H1 (cell line): Measurements from ENCODE around the gene ARG2. TPM values are rescaled to one million over a fixed set of nuclear protein-coding genes. Genes with fewer than 3 reads are reported as not detected.

ENCODE experiments used
- ASH2L ChIP-seq: fragments of 200-600, 300-600 bp; sonication (generic); IDR thresholded peaks from one replicate; pipeline ENCODE4 v1.7.1; 2017; ENCODE audit warnings: low read length
- HDAC2 ChIP-seq, 2 experiments: fragments of 300-600 bp in 1 of 2; sonication (generic) in 1 of 2; IDR thresholded peaks; 2 replicates each; pipeline ENCODE4 v1.6.1; 2011 to 2012; ENCODE audit warnings: low read depth in 2 of 2, low read length in 2 of 2, mild to moderate bottlenecking in 2 of 2, moderate library complexity in 2 of 2, borderline replicate concordance in 1 of 2, inconsistent platforms in 1 of 2
- KDM4A ChIP-seq: IDR thresholded peaks from one replicate; pipeline ENCODE4 v1.7.1; 2012; ENCODE audit warnings: low read depth, mild to moderate bottlenecking, moderate library complexity, low read length, inconsistent platforms; ENCODE audit not compliant: severe bottlenecking
- NRF1 ChIP-seq: IDR thresholded peaks from 2 replicates; pipeline ENCODE4 v1.6.1; 2011; ENCODE audit warnings: mild to moderate bottlenecking, low read depth, low read length, improper control_type of control experiment
- POLR2AphosphoS5 ChIP-seq: IDR thresholded peaks from 2 replicates; pipeline ENCODE4 v1.6.1; 2011; ENCODE audit warnings: low read depth, low read length
- RAD21 ChIP-seq, 2 experiments: IDR thresholded peaks in 1 of 2; conservative IDR thresholded peaks in 1 of 2; 2 replicates each; pipeline ENCODE4 v1.6.1; 2011; ENCODE audit warnings: low read depth in 2 of 2, low read length in 2 of 2, improper control_type of control experiment in 1 of 2, inconsistent platforms in 1 of 2, mild to moderate bottlenecking in 1 of 2, moderate library complexity in 1 of 2
- SIN3A ChIP-seq, 2 experiments: IDR thresholded peaks in 1 of 2; conservative IDR thresholded peaks in 1 of 2; 2 replicates each; pipeline ENCODE4 v1.6.1; 2011 to 2012; ENCODE audit warnings: low read length in 2 of 2, improper control_type of control experiment in 1 of 2, low read depth in 1 of 2, mild to moderate bottlenecking in 1 of 2
- SRF ChIP-seq: IDR thresholded peaks from 2 replicates; pipeline ENCODE4 v1.6.1; 2011; ENCODE audit warnings: mild to moderate bottlenecking, low read depth, low read length, moderate library complexity
- TBP ChIP-seq: IDR thresholded peaks from 2 replicates; pipeline ENCODE4 v1.6.1; 2011; ENCODE audit warnings: low read depth, low read length, improper control_type of control experiment
- polyA plus RNA-seq, 7 experiments: library from polyadenylated mRNA; depleted of rRNA in 3 of 7; stranded (reverse) in 5 of 7; unstranded in 2 of 7; fragments of >200 nt in 5 of 7; fragments of 200-250 nt in 2 of 7; gene quantifications; 1 replicate in 5 of 7; 2 replicates in 1 of 7; 4 replicates in 1 of 7; pipeline versions ENCODE4 v1.2.1 to v1.2.3, GENCODE V29; 2011 to 2013; ENCODE audit warnings: missing spikeins in 2 of 7, mixed read lengths in 2 of 7
- total RNA-seq: library from RNA; stranded (reverse); fragmentation: NEBNext Ultra II Directional; extraction: Animal tissue kit (Norgen Biotek cat#: 25700); gene quantifications from 2 replicates; pipeline ENCODE4 v1.2.1, GENCODE V29; 2021
- TF ChIP-seq, protein P1 (sequence below): IDR thresholded peaks from 2 replicates; pipeline ENCODE4 v1.6.1; 2012; ENCODE audit warnings: low read length, inconsistent platforms

ARG2 gene
- total and polyA plus RNA-seq, 2 of the 8 experiments (the other 6 are each of a cell fraction or from before 2014, with no cell fraction given): 49.9 to 59.1 TPM

DNA sequence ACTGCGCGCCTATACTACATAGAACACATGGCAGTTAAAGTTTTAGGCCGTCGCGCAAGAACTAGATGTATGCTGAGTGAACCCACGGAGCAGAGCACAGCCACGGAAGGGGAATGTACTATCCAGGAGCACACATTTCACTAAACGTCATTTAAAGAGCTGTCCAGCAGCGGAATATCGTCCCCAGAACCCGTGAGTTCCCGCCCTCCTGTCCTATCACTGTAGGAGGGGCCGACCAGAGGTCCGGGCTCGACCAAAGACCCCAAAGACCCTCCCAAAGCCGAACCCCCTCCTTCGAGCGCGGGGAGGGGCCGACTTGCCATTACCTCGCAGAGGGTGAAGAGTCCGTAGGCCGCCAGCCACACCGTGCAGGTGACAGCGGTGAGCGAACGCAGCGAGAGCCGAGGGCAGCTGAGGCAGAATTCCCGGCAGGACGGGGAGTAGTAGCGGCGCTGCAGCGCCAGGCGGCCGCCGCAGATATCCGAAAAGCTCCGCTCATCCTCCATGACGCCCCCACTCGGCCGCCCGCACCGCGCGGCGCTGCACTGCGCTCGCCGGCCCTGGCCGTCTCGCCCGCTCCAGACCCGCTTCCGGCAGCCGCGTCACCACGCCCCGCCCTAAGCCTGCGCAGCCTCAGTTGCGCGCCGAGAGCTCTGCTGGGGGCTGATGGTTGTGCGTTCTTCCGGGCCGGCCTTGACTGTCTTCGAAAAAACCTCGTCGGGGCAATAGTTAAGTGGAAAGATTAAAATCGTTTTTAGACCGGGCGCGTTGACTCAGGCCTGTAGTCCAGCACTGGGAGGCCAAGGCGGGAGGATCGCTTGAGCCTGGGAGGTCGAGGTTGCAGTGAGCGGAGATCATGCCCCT is 19.8 kb upstream of the ARG2 start, which contains the start of gene PIGH (continued):
- TF ChIP-seq RAD21 (IDR thresholded peaks at IDR 0.05 in 1 of 2, conservative IDR thresholded peaks at IDR 0.05 in 1 of 2; ENCODE audit: low read depth in 2 of 2, low read length in 2 of 2) (peak; percentile 37 to 51; a peak in 3 of 4 replicates), SIN3A (conservative IDR thresholded peaks at IDR 0.05 in 1 of 2, IDR thresholded peaks at IDR 0.05 in 1 of 2; ENCODE audit: low read depth in 1 of 2, low read length in 2 of 2) (peak; percentile 12 to 86; a peak in 2 of 4 replicates), ASH2L (peak; percentile 27), NRF1 (peak; percentile 80), KDM4A (peak; percentile 85), POLR2AphosphoS5 (peak; percentile 52), SRF (no peak), HDAC2 (IDR thresholded peaks at IDR 0.05; ENCODE audit: borderline replicate concordance in 1 of 2, low read depth in 2 of 2, low read length in 2 of 2) (0 out of 4 replicates have a peak, but pooled peaks of 1 of the 2 experiments have one; percentile 34), TBP (peak; percentile 73)
- TF ChIP-seq, protein P1, sequence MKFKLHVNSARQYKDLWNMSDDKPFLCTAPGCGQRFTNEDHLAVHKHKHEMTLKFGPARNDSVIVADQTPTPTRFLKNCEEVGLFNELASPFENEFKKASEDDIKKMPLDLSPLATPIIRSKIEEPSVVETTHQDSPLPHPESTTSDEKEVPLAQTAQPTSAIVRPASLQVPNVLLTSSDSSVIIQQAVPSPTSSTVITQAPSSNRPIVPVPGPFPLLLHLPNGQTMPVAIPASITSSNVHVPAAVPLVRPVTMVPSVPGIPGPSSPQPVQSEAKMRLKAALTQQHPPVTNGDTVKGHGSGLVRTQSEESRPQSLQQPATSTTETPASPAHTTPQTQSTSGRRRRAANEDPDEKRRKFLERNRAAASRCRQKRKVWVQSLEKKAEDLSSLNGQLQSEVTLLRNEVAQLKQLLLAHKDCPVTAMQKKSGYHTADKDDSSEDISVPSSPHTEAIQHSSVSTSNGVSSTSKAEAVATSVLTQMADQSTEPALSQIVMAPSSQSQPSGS: no peak
